NCI-H2227 (cell line): ENCODE data around the gene ZNF554.
"Not testable (repeated sequence)": the region's sequence is repeated elsewhere in the genome, so short reads cannot be mapped to it uniquely, and the experiment has no call there.

Experiments used
- DNase-seq: peaks from one replicate; lab custom pipeline; 2025; ENCODE audit not compliant: unreplicated experiment; lab: John Stamatoyannopoulos, UW

ZNF554 gene

DNA sequence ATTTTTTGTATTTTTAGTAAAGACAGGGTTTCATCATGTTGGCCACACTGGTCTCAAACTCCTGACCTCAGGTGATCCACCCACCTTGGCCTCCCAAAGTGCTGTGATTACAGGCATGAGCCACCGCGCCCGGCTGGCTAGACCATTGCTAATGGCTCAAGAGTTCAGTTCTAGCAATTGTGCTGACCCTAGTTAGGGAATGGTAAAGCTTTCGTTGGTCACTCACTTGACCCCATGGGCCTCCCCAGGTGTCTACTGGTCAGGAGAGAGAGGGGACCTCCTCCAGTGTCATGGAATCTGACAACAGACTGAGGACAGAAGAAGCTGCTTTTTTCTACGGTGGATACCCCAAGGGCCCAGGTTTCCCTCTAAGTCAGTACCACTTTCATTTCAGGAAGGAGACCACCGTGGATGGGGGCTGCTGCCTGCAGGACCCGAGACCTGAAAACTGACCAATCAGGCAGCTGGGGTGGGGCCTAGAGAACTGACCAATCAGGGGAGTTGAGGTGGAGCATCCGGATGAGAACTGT is 46.9 kb downstream of the ZNF554 start:
- no peak for DNase-seq

DNA sequence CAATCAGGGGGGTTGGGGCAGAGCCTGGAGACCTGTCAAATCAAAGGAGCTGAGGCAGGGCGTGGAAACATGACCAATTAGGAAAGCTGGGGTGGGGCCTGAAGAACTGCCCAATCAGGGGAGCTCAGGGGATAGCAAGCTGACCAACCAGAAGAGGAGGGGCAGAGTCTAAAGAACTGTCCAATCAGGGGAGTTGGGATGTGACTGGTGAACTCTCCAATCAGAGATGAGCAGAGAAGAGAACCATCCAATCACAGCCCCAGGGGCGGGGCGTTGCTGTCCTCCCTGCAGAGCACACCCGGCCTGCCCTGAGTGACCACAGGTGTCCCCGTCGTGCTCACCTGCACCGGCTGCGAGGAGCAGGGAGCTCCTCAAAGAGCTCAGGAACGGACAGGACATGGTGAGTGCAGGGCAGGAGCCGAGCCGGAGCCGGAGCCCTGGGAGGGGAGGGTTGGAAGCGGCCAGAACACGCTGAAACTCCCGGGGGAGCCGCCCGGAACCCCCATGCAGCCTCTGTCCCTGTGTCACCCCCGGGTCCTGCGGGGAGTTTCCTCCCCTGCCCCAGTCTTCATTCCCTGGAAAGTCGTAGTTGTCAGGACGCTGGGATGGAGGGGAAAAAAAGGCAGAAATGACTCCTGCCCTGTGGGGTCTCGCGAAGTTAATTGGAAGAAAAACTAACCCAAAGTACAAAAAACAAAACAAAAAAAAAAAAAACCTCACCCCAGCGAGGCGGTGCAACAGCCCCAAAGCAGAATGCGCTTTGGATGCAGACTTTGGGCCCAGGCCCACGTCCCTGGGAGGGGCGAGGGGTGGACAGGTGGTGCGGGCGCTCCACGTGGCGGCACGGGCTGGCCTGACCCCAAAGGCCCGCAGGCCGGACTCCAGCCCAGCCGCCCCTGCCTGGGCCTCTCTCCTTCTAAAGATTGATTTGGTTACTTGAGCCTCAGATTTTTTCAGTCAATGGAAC is 47.6 kb downstream of the ZNF554 start, which contains the start of gene ZNF556:
ZNF556 (plus strand) TSS at position 311 of the 967 bp plus-strand sequence; CDS start at position 398, 87 bp downstream.
- DNase-seq: peak; percentile 67

DNA sequence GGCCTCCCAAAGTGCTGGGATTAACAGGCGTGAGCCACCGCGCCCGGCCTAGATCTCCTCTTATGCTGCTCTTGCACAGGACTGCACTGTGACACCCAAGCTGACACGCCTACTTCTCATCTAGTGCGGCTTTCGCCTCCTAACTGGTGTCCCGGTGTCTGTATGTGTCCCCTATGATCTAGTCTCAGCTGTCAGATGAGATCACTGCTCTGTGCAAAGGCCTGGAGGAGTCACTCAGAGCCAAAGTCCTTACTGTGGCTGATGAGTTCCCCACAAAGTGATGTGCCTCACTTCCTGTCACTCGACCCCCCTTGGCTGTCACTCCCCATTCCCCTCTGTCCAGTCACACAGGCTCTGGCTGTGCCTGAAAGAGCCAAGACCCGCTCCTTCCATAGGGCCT is 50.0 kb downstream of the ZNF554 start:
- no peak for DNase-seq

DNA sequence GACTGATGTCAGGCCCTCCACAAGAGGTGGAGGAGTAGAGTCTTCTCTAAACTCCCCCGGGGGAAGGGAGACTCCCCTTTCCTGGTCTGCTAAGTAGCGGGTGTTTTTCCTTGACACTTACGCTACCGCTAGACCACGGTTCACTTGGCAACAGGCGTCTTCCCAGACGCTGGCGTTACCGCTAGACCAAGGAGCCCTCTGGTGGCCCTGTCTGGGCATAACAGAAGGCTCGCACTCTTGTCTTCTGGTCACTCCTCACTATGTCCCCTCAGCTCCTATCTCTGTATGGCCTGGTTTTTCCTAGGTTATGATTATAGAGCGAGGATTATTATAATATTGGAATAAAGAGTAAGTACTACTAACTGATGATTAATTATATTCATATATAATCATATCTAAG is 52.5 kb downstream of the ZNF554 start:
- not testable (repeated sequence) for DNase-seq

DNA sequence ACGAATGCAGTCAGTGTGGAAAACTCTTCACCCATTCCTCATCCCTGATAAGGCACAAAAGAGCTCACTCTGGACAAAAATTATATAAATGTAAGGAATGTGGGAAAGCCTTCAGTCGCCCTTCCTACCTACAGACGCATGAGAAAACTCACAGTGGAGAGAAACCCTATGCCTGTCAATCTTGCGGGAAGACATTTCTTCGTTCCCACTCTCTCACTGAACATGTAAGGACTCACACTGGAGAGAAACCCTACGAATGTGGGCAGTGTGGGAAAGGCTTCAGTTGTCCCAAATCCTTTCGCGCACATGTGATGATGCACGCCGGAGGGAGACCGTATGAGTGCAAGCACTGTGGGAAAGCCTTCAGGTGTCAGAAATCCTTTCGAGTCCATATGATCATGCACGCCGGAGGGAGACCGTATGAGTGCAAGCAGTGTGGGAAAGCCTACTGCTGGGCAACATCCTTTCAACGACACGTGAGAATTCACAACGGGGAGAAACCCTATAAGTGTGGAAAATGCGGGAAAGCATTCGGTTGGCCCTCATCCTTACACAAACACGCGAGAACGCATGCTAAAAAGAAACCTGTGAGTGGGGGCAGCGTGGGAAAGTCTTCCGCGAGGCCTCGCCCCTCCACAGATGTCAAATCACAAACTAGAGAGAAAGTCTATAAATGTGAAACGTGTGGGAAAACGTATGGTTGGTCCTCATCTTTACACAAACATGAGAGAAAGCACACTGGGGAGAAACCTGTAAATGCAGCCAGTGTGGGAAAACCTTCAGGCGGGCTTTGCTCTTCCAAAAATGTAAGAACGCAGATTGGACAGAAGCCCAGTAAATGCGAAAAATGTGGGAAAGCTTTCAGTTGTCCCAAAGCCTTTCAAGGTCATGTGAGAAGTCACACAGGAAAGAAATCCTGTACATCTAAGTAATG is 58.0 kb downstream of the ZNF554 start:
- no peak for DNase-seq

DNA sequence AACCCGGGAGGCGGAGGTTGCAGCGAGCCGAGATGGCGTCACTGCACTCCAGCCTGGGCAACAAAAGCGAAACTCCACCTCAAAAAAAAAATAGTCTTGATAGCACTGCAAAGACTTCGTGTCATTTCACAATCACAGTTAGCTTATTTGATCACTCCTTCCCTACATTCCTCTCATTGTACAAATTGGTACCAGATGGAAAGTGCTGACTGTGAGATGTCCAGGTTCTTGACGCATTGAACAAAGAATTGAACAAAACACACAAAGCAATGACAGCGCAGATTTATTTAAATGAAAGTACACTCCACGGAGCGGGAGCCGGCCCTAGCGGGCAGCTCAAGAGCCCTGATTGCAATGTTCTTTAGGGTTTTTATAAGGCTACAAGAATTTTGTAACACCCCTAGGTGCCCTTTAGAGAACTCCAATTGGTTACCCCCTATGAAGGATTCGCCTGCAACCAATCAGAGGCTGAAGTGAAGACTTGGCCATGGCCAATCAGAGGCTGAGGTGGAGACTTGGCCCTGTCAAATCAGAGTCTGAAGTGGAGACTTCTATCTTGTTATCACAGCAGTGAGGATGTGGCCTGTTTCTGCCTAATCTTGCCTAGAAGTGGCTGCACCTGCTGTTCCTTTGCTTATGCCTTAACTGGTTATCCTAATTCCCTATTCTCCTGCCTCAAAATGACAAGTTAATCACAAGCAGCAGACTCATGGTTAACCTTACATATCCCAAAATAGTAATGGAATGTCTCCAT is 64.2 kb downstream of the ZNF554 start:
- no peak for DNase-seq

DNA sequence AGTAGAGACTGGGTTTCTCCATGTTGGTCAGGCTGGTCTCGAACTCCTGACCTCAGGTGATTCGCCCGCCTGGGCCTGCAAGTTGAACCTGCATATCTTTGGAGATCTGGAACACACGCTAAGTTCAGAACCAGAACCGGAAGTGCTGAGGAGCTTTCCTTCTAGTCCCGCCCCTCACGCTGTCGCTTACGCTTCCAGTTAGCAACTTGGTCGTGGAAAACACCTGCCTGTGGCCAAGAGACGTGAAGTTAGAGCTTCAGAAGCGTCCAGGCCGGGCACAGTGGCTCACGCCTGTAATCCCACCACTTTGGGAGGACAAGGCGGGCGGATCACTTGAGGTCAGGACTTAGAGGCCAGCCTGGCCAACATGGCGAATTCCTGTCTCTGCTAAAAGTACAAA is 66.1 kb downstream of the ZNF554 start:
- DNase-seq: no peak
